ENCODE results near the gene C16orf90. TPM values are rescaled to one million over a fixed set of nuclear protein-coding genes. Genes with fewer than 3 reads are reported as not detected.
"Not testable (repeated sequence)": the region's sequence is repeated elsewhere in the genome, so short reads cannot be mapped to it uniquely, and the experiment has no call there.

Gene C16orf90
- total RNA-seq, 6 donors from 2014 or later: not detected

GRCh38 chr16:3476409-3476808 lies 18.9 kb downstream of the C16orf90 start:
- DNase-seq (no peak), ATAC-seq (ENCODE audit: low FRiP score in 2 of 2) (no peak)
- no peaks in the 10 kb centered on the region for H3K27me3 ChIP-seq
- H3K4me3 ChIP-seq: no peak overlapping the region
- H3K9me3 ChIP-seq: no peaks in the 10 kb centered on the region
- H3K4me1 ChIP-seq: peaks cover 0 to 11% (median 5%) of the 10 kb centered on the region in 4 donors
- WGBS, 2 donors: 87 to 97% methylated on average over 3 of the region's 3 CpGs
- H3K27ac ChIP-seq: no peak overlapping the region
- no peak for TF ChIP-seq EP300 (IDR thresholded peaks at IDR 0.05)
- TF ChIP-seq POLR2A (IDR thresholded peaks at IDR 0.05): no peak
- TF ChIP-seq CTCF (IDR thresholded peaks at IDR 0.05): no peak
- TF ChIP-seq POLR2AphosphoS5 (IDR thresholded peaks at IDR 0.05): no peak
- peaks cover 2 to 32% (median 19%) of the 10 kb centered on the region in 4 donors for H3K36me3 ChIP-seq

GRCh38 chr16:3475604-3476375 lies 19.5 kb downstream of the C16orf90 start:
- WGBS, 2 donors: 94% methylated on average over 14 to 29 of the region's 29 CpGs
- TF ChIP-seq CTCF (IDR thresholded peaks at IDR 0.05) (no peak), EP300 (IDR thresholded peaks at IDR 0.05) (no peak), POLR2AphosphoS5 (IDR thresholded peaks at IDR 0.05) (no peak), POLR2A (IDR thresholded peaks at IDR 0.05) (no peak)
- Histone ChIP-seq H3K9me3 (no peaks in the 10 kb centered on the region), H3K4me1 (peaks cover 0 to 11% (median 5%) of the 10 kb centered on the region in 4 donors), H3K36me3 (peaks cover 1 to 26% (median 13%) of the 10 kb centered on the region in 4 donors), H3K27ac (no peak overlapping the region), H3K4me3 (no peak overlapping the region), H3K27me3 (no peaks in the 10 kb centered on the region)
- peak in 1 of 2 donors; percentile 46 for DNase-seq
- ATAC-seq (ENCODE audit: low FRiP score in 2 of 2): no peak

- 93 to 99% methylated on average over 7 of the region's 7 CpGs for WGBS, 2 donors
- H3K27me3 ChIP-seq; H3K27ac ChIP-seq; DNase-seq; H3K4me3 ChIP-seq; ATAC-seq (ENCODE audit: low FRiP score in 2 of 2); H3K9me3 ChIP-seq: not testable (repeated sequence)
- Histone ChIP-seq H3K36me3 (peaks cover 0 to 20% (median 8%) of the 10 kb centered on the region in 4 donors), H3K4me1 (peaks cover 0 to 14% (median 5%) of the 10 kb centered on the region in 4 donors)
Measured at GRCh38 chr16:3474870-3475269, 20.4 kb downstream of the C16orf90 start.

- Histone ChIP-seq H3K4me3 (no peak overlapping the region), H3K27ac (no peak overlapping the region), H3K9me3 (no peaks in the 10 kb centered on the region), H3K36me3 (peaks cover 0 to 16% (median 1%) of the 10 kb centered on the region in 4 donors), H3K4me1 (peaks cover 0 to 19% (median 5%) of the 10 kb centered on the region in 4 donors), H3K27me3 (no peaks in the 10 kb centered on the region)
- ATAC-seq (ENCODE audit: low FRiP score in 2 of 2) (peak in 1 of 2 donors; percentile 51), DNase-seq (peak in 1 of 2 donors; percentile 45)
- 76 to 84% methylated on average over 10 to 16 of the region's 16 CpGs for WGBS, 2 donors
- TF ChIP-seq CTCF (IDR thresholded peaks at IDR 0.05) (no peak), EP300 (IDR thresholded peaks at IDR 0.05) (no peak), POLR2A (IDR thresholded peaks at IDR 0.05) (no peak), POLR2AphosphoS5 (IDR thresholded peaks at IDR 0.05) (no peak)
Measured at GRCh38 chr16:3474136-3474779, 21.0 kb downstream of the C16orf90 start.

- 90 to 95% methylated on average over 3 of the region's 3 CpGs for WGBS, 2 donors
- not testable (repeated sequence) for H3K27me3 ChIP-seq; ATAC-seq (ENCODE audit: low FRiP score in 2 of 2); DNase-seq; H3K4me3 ChIP-seq; H3K27ac ChIP-seq; H3K9me3 ChIP-seq
- peaks cover 0 to 21% (median 5%) of the 10 kb centered on the region in 4 donors for H3K4me1 ChIP-seq
- H3K36me3 ChIP-seq: peaks cover 0 to 12% (median 0%) of the 10 kb centered on the region in 4 donors
Measured at GRCh38 chr16:3473596-3473943, 21.7 kb downstream of the C16orf90 start.

All from upper lobe of left lung (tissue), 6 donors.